H1 (cell line): ENCODE measurements around the gene JAKMIP1.

ENCODE experiments used
- ATF3 ChIP-seq: IDR thresholded peaks from 2 replicates; pipeline ENCODE4 v1.6.1; 2011; ENCODE audit warnings: low read depth, mild to moderate bottlenecking, low read length; ENCODE audit not compliant: insufficient read depth
- BRCA1 ChIP-seq: IDR thresholded peaks from 2 replicates; pipeline ENCODE4 v1.6.1; 2012; ENCODE audit warnings: low read depth, low read length, improper control_type of control experiment
- EZH2 ChIP-seq: fragments of 200-600 bp; sonication (generic); IDR thresholded peaks from 2 replicates; pipeline ENCODE4 v1.7.1; 2012; ENCODE audit warnings: low read depth, mild to moderate bottlenecking, moderate library complexity, low read length, inconsistent platforms; ENCODE audit not compliant: severe bottlenecking
- HDAC2 ChIP-seq, 2 experiments: fragments of 300-600 bp in 1 of 2; sonication (generic) in 1 of 2; IDR thresholded peaks; 2 replicates each; pipeline ENCODE4 v1.6.1; 2011 to 2012; ENCODE audit warnings: low read depth in 2 of 2, low read length in 2 of 2, mild to moderate bottlenecking in 2 of 2, moderate library complexity in 2 of 2, borderline replicate concordance in 1 of 2, inconsistent platforms in 1 of 2
- KDM1A ChIP-seq: fragments of 200-600, 300-600 bp; sonication (generic); IDR thresholded peaks from 2 replicates; pipeline ENCODE4 v1.7.1; 2016; ENCODE audit warnings: mild to moderate bottlenecking, low read length, borderline replicate concordance
- MAX ChIP-seq: IDR thresholded peaks from 2 replicates; pipeline ENCODE4 v1.6.1; 2012; ENCODE audit warnings: inconsistent platforms
- NANOG ChIP-seq: IDR thresholded peaks from 2 replicates; pipeline ENCODE4 v1.6.1; 2011; ENCODE audit warnings: low read length, low read depth, mild to moderate bottlenecking, inconsistent platforms; ENCODE audit not compliant: insufficient read depth, poor library complexity, severe bottlenecking
- POLR2AphosphoS5 ChIP-seq: IDR thresholded peaks from 2 replicates; pipeline ENCODE4 v1.6.1; 2011; ENCODE audit warnings: low read depth, low read length
- RNF2 ChIP-seq: fragments of 200-900, 300-1000 bp; sonication (generic); IDR thresholded peaks from 2 replicates; pipeline ENCODE4 v1.7.1; 2016; ENCODE audit warnings: borderline replicate concordance, low read depth, mild to moderate bottlenecking, antibody characterized with exemption, low read length; ENCODE audit not compliant: poor library complexity, severe bottlenecking; ENCODE audit errors: missing control alignments
- SP1 ChIP-seq: IDR thresholded peaks from 2 replicates; pipeline ENCODE4 v1.6.1; 2011; ENCODE audit warnings: low read depth, low read length
- TAF1 ChIP-seq: IDR thresholded peaks from 2 replicates; pipeline ENCODE4 v1.6.1; 2011; ENCODE audit warnings: mild to moderate bottlenecking, low read depth, low read length
- ZNF274 ChIP-seq: IDR thresholded peaks from 2 replicates; pipeline ENCODE4 v1.7.0; 2012; ENCODE audit warnings: low read length, borderline replicate concordance; ENCODE audit errors: extremely low read depth
- TF ChIP-seq, protein P1 (sequence below), 3 experiments: IDR thresholded peaks; 1 replicate in 2 of 3; 2 replicates in 1 of 3; pipeline versions ENCODE4 v1.5.1 to v1.6.1; 2011; ENCODE audit warnings: low read length in 3 of 3, mild to moderate bottlenecking in 3 of 3, inconsistent platforms in 2 of 3, low read depth in 1 of 3, moderate library complexity in 1 of 3; ENCODE audit not compliant: insufficient read depth in 1 of 3; ENCODE audit errors: control extremely low read depth in 1 of 3

GRCh38 chr4:6142935-6143602 is 57.3 kb downstream of the JAKMIP1 start:
- no peak for TF ChIP-seq EZH2
- TF ChIP-seq ZNF274, result no peak
- TF ChIP-seq POLR2AphosphoS5, result no peak
- TF ChIP-seq, protein P1, sequence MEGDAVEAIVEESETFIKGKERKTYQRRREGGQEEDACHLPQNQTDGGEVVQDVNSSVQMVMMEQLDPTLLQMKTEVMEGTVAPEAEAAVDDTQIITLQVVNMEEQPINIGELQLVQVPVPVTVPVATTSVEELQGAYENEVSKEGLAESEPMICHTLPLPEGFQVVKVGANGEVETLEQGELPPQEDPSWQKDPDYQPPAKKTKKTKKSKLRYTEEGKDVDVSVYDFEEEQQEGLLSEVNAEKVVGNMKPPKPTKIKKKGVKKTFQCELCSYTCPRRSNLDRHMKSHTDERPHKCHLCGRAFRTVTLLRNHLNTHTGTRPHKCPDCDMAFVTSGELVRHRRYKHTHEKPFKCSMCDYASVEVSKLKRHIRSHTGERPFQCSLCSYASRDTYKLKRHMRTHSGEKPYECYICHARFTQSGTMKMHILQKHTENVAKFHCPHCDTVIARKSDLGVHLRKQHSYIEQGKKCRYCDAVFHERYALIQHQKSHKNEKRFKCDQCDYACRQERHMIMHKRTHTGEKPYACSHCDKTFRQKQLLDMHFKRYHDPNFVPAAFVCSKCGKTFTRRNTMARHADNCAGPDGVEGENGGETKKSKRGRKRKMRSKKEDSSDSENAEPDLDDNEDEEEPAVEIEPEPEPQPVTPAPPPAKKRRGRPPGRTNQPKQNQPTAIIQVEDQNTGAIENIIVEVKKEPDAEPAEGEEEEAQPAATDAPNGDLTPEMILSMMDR (IDR thresholded peaks at IDR 0.05; ENCODE audit: control extremely low read depth in 1 of 3, insufficient read depth in 1 of 3, low read depth in 1 of 3, low read length in 3 of 3), result no peak
- no peak for TF ChIP-seq BRCA1
- TF ChIP-seq ATF3, result no peak
- TF ChIP-seq KDM1A, result no peak
- no peak for TF ChIP-seq RNF2
- no peak for TF ChIP-seq TAF1
- TF ChIP-seq SP1, result no peak
- TF ChIP-seq HDAC2 (IDR thresholded peaks at IDR 0.05; ENCODE audit: borderline replicate concordance in 1 of 2, low read depth in 2 of 2, low read length in 2 of 2), result no peak
- no peak for TF ChIP-seq NANOG
- no peak for TF ChIP-seq MAX
